Kidney epithelial cell (primary cell): Measurements from ENCODE around the gene GPR150. TPM values are rescaled to one million over a fixed set of nuclear protein-coding genes. Genes with fewer than 3 reads are reported as not detected.

Source experiments
- DNase-seq: peaks from one replicate; pipeline ENCODE4 v3.0.0-alpha.2; 2010; ENCODE audit warnings: low read depth
- H3K27me3 ChIP-seq: 2 replicates; pipeline ENCODE4 v1.6.0; 2011; ENCODE audit warnings: low read length; ENCODE audit not compliant: control insufficient read depth, insufficient read depth
- H3K36me3 ChIP-seq: 2 replicates; pipeline ENCODE4 v1.5.1; 2011; ENCODE audit warnings: low read length; ENCODE audit not compliant: control insufficient read depth, insufficient read depth
- H3K4me3 ChIP-seq: 2 replicates; pipeline ENCODE4 v1.5.1; 2011; ENCODE audit warnings: low read depth, mild to moderate bottlenecking, control low read depth, low read length
- CTCF ChIP-seq: IDR thresholded peaks from 2 replicates; pipeline ENCODE4 v1.5.1; 2011; ENCODE audit warnings: mild to moderate bottlenecking, moderate library complexity, low read length, control low read depth, inconsistent platforms; ENCODE audit not compliant: insufficient read depth, poor library complexity, severe bottlenecking
- total RNA-seq: library from RNA; depleted of rRNA; stranded (reverse); fragments of >200 nt; gene quantifications from 2 replicates; pipeline ENCODE4 v1.2.3, GENCODE V29; 2015

The GPR150 gene
- total RNA-seq, 1 donor from 2014 or later, result 0.25 TPM

- no peak for DNase-seq
- Histone ChIP-seq H3K36me3 (no peaks in the 10 kb centered on the region), H3K27me3 (no peaks in the 10 kb centered on the region), H3K4me3 (no peak overlapping the region)
- TF ChIP-seq CTCF, result no peak
Measured at GRCh38 chr5:95669540-95669939, 49.7 kb downstream of the GPR150 start.

GRCh38 chr5:95669985-95670384, 50.1 kb downstream of the GPR150 start:
- no peak for DNase-seq
- Histone ChIP-seq H3K4me3 (no peak overlapping the region), H3K36me3 (no peaks in the 10 kb centered on the region), H3K27me3 (no peaks in the 10 kb centered on the region)
- no peak for TF ChIP-seq CTCF

GRCh38 chr5:95670568-95670967, 50.7 kb downstream of the GPR150 start:
- Histone ChIP-seq H3K4me3 (no peak overlapping the region), H3K27me3 (no peaks in the 10 kb centered on the region), H3K36me3 (no peaks in the 10 kb centered on the region)
- no peak for DNase-seq
- TF ChIP-seq CTCF, result no peak

Other genes starting within 250 kb of the GPR150 start
- 0.75 TPM in 1 of 2 replicates, not detected in the other for gene FAM81B, start 228.7 kb upstream of the GPR150 start, total RNA-seq
- gene SKIC3, start 65.1 kb upstream of the GPR150 start, total RNA-seq, result 72.6 and 74.9 TPM in 2 replicates
- 6.7 and 8.2 TPM in 2 replicates for gene ARSK, start 65.0 kb upstream of the GPR150 start, total RNA-seq
- 0.21 and 0.41 TPM in 2 replicates for gene RFESD, start 26.7 kb downstream of the GPR150 start, total RNA-seq
- not detected in 2 replicates for gene SPATA9, start 62.9 kb downstream of the GPR150 start, total RNA-seq
- 68.4 and 93.5 TPM in 2 replicates for gene RHOBTB3, start 111.2 kb downstream of the GPR150 start, total RNA-seq
- 120 and 139 TPM in 2 replicates for gene GLRX, start 202.6 kb downstream of the GPR150 start, total RNA-seq